GM12872 (cell line): ENCODE data around the gene IFRD1.

Source experiments
- TF ChIP-seq, protein P1 (sequence below): IDR thresholded peaks from 3 replicates; pipeline ENCODE4 v1.5.1; 2011; ENCODE audit warnings: low read depth, mild to moderate bottlenecking, low read length, moderate library complexity; ENCODE audit not compliant: insufficient read depth

IFRD1 gene

DNA sequence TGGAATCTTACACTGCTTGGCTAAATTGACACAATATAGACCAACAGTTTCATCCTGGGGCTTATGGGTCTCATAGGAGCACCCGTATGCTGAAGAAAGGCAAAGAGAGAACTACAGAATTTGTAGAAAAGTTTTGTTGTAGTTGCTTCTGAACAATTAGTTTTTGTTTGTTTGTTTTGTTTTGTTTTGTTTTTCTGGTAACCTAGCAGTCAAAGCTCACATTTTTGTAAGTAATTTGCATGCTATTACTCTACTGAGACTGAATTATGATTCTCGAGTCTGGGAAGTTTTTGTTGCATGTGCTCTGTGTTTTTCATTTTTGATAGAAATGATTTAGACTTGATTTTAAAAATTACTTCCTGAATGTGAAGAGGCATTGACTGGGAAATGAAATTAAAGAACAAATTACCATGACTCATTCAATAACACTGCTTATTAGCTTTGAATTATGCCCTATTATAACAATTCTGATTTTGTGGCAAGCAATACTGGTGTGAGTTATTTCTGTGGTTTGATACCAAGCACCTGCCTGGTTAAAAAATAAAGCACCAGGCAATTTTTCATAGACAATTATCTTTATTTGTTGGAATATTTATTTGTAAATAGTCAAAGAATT lies 31.0 kb downstream of the IFRD1 start:
- TF ChIP-seq, protein P1, sequence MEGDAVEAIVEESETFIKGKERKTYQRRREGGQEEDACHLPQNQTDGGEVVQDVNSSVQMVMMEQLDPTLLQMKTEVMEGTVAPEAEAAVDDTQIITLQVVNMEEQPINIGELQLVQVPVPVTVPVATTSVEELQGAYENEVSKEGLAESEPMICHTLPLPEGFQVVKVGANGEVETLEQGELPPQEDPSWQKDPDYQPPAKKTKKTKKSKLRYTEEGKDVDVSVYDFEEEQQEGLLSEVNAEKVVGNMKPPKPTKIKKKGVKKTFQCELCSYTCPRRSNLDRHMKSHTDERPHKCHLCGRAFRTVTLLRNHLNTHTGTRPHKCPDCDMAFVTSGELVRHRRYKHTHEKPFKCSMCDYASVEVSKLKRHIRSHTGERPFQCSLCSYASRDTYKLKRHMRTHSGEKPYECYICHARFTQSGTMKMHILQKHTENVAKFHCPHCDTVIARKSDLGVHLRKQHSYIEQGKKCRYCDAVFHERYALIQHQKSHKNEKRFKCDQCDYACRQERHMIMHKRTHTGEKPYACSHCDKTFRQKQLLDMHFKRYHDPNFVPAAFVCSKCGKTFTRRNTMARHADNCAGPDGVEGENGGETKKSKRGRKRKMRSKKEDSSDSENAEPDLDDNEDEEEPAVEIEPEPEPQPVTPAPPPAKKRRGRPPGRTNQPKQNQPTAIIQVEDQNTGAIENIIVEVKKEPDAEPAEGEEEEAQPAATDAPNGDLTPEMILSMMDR: no peak

DNA sequence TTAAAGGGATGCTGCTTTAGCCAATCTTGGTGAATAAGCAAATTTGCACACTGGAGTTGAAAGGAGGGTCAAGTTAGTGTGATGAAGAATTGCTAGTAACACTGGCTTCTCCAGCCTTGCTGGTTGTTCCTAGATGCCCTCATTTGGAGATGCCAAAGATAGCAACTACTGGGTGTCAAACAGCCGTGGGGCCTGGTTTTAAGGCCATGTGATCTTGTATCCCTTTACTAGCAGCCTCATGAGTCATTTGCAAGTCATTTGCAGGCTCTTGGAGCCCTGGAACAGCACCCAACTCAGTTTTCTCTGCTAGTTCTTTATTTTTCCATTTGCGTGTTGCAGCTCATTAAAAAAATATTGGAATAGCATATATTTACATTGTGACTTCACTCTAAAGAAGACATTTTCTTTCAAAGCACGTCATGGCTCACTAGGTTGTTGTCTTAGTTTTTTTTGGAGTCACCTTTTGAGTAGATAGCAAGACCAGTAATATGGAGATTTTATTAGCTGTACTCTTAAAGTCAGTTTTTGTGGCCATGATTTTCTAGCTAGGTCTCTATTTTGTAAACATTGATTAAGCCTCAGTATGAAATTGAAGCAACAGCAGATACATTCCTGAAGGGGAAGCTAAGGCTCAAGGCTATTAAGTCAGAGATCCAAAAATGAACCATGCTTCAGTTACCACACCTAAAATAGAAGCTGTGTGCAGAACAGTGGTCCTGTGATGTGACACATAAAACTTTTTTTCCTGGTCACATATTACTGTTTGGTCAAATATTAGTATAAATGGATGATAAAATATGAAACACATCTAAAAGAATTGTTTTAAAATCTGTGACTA lies 31.8 kb downstream of the IFRD1 start:
- TF ChIP-seq, protein P1: no peak

DNA sequence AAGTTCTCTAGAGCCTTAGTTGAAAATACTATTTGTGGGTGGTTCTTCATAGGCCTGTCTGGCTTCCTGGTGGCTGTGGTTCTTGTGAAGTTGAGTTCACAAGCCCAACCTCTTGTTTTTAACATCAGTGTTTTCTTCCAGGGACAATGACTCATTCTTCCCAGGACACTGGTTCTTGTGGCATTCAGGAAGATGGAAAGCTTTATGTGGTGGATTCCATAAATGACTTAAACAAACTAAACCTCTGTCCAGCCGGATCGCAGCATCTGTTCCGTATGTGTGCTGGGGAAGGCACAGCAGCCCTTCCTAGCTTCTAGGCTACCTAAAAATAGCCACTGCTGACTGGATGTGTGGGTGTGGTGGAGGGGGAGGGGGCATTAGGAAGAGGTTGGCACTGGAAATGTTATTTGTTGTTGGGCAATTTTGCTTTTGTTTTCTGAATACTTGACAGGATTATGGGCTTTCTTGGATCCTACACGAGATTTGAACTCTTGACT lies 34.5 kb downstream of the IFRD1 start:
- TF ChIP-seq, protein P1: no peak

DNA sequence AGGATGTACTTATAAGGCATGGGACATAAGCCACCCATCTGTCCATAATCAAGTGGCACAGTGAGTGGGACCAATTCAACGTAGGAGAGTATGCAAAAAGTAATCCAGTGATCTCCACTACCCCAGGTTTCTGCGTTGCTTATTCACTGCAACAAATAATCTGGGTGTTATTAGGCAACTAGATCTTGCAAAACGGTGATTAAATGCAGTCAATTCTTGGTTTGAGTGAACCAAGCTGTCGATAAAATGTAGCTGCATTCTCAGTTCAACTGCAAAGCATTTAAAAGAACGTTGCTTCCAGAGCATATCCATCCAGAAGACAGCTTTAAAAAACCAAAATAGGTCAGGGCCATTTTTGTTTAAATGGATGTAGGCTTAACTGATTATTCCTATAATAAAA lies 35.5 kb downstream of the IFRD1 start:
- TF ChIP-seq, protein P1: no peak

DNA sequence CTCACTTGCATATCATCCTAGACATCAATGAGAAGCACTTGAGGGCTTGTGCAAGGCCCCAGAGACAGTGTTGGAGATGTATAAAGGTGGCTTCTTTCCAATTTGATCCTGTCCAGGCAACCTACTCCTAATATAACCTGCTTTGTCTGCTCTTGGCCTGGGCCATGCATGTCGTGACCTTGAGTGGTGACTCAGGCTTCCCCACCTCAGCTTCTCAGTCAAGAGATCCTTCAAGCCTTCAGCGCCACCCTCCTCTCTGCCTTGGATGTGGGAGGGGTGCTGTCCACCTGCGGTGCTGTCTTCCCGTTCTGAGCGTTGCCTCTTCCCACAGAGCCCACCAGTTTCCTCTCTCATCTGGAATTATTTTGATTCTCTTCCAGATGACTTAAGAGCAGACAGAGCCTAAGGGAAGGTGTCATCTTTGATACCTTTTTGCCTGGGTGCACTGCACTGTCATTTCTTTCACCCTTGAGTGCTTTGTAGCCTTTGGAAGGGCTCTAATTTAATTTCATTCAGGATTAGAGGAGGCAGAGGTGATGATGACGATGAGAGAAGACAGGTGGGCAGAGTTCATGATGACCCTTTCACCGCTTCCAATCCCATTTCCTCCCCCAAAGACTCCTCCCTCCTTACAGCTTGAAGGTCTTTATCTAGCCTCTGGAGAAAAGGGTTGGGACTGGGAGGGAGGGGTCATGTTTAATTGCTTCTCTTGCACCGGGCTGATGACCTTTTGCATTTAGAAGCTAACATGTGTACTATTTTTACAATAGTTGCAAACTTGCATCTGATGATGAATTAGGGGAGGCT lies 37.4 kb downstream of the IFRD1 start:
- TF ChIP-seq, protein P1: no peak

DNA sequence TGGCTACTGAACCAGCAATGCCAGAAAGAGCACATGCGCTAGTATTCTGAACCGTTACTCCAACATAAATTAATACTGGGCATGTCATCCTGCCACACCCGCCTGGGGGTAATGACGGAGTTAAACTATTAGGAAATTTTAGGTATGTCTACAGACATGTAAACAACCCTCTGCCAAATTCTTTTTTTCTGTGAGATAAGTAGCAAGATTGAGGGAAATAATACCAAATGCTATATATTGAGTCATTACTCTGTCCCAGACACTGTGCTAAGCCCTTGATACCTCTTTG lies 37.9 kb downstream of the IFRD1 start:
- TF ChIP-seq, protein P1: no peak

DNA sequence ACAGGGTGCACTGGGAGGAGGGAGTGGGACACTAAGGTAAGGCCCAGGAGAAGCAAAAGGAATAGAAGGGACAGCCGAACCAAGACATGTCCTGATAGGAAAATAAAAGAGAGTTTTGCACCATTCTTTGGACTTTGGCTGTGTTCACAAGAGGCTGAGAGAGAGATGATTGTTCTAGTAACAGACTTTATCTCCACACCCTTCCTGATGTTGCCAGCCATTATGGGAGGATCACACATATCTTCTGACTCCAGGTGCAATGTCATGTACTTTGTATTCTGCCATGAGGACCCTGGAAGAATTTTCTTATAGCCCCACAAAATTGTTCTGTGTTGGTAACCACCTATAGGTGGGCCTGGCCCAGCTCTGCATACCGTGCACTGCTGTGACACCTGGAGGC lies 41.9 kb downstream of the IFRD1 start:
- TF ChIP-seq, protein P1: no peak
